PC-3 (cell line): ENCODE data around the gene RNU6-1. TPM values are rescaled to one million over a fixed set of nuclear protein-coding genes. Genes with fewer than 3 reads are reported as not detected.

ENCODE experiments used
- ATAC-seq: fragments of 200-7000 bp; cut with Tn5 transposase; 2 replicates; pipeline ENCODE4 v1.9.1; 2020; ENCODE audit warnings: mild to moderate bottlenecking, moderate library complexity
- BruUV-seq: library from RNA; stranded (reverse); fragments of 400-500 nt; replicated peaks from 2 replicates; lab custom pipeline; 2021; lab: Mats Ljungman, UMichigan
- CTCF ChIA-PET: fragments of 300-600 bp; sonication (Branson Sonifier 250); formaldehyde crosslinking; loops from one replicate; lab custom pipeline; 2022; ENCODE audit warnings: antibody characterized with exemption; lab: Charles Lee
- POLR2A ChIA-PET: fragments of 300-600 bp; sonication (Branson Sonifier 250); formaldehyde crosslinking; loops from one replicate; lab custom pipeline; 2022; ENCODE audit warnings: antibody characterized with exemption; ENCODE audit not compliant: unreplicated experiment; lab: Charles Lee
- DNase-seq: peaks from one replicate; pipeline ENCODE4 v3.0.0-alpha.2; 2015
- H2AFZ ChIP-seq: fragments of 300-600 bp; sonication (generic); 2 replicates; pipeline ENCODE4 v1.6.0; 2016; ENCODE audit warnings: antibody characterized with exemption, low read length
- H3F3A ChIP-seq: fragments of 300-600 bp; sonication (generic); one replicate; pipeline ENCODE4 v1.6.0; 2017; ENCODE audit warnings: antibody characterized with exemption, low read length, control low read depth, mild to moderate bottlenecking; ENCODE audit not compliant: unreplicated experiment
- H3K27ac ChIP-seq: fragments of 300-600 bp; sonication (generic); 2 replicates; pipeline ENCODE4 v1.5.1; 2016; ENCODE audit warnings: mild to moderate bottlenecking, low read length
- H3K27me3 ChIP-seq: fragments of 300-600 bp; sonication (generic); 2 replicates; pipeline ENCODE4 v1.6.1; 2016; ENCODE audit warnings: low read length, mixed read lengths
- H3K36me3 ChIP-seq: fragments of 300-600 bp; sonication (generic); 2 replicates; pipeline ENCODE4 v1.6.1; 2016; ENCODE audit warnings: low read depth, mixed run types, low read length, mixed read lengths
- H3K4me1 ChIP-seq: fragments of 300-600 bp; sonication (generic); 2 replicates; pipeline ENCODE4 v1.5.1; 2016; ENCODE audit warnings: low read length; ENCODE audit not compliant: insufficient read depth
- H3K4me2 ChIP-seq: fragments of 300-600 bp; sonication (generic); 2 replicates; pipeline ENCODE4 v1.6.0; 2016; ENCODE audit warnings: low read length
- H3K4me3 ChIP-seq: fragments of 300-600 bp; sonication (generic); 2 replicates; pipeline ENCODE4 v1.5.1; 2016; ENCODE audit warnings: mild to moderate bottlenecking, low read length, mixed read lengths
- H3K79me2 ChIP-seq: fragments of 300-600 bp; sonication (generic); 2 replicates; pipeline ENCODE4 v1.6.1; 2017; ENCODE audit warnings: low read length, mixed read lengths
- H3K9ac ChIP-seq: fragments of 300-600 bp; sonication (generic); 2 replicates; pipeline ENCODE4 v1.6.0; 2016; ENCODE audit warnings: mild to moderate bottlenecking, low read length
- H3K9me2 ChIP-seq: fragments of 300-600 bp; sonication (generic); replicated peaks from 2 replicates; pipeline ENCODE4 v1.6.1; 2016; ENCODE audit warnings: mixed run types, low read length, mixed read lengths
- H3K9me3 ChIP-seq: fragments of 300-600 bp; sonication (generic); 2 replicates; pipeline ENCODE4 v1.6.1; 2016; ENCODE audit warnings: low read length, mixed read lengths
- H4K20me1 ChIP-seq: fragments of 300-600 bp; sonication (generic); 2 replicates; pipeline ENCODE4 v1.6.1; 2016; ENCODE audit warnings: low read length, mixed read lengths
- EZH2 ChIP-seq: fragments of 300-600 bp; sonication (generic); IDR thresholded peaks from one replicate; pipeline ENCODE4 v1.6.1; 2017; ENCODE audit warnings: antibody characterized with exemption, mild to moderate bottlenecking, low read length; ENCODE audit not compliant: unreplicated experiment
- EZH2phosphoT487 ChIP-seq: fragments of 300-600 bp; sonication (generic); IDR thresholded peaks from 2 replicates; pipeline ENCODE4 v1.6.1; 2018; ENCODE audit warnings: mild to moderate bottlenecking, antibody characterized with exemption, low read length, borderline replicate concordance
- intact Hi-C: fragments of 100-400 bp; cut with micrococcal nuclease; formaldehyde crosslinking; loops from 2 replicates; pipeline ENCODE4 v1.9.0; 2023
- total RNA-seq: library from RNA; depleted of rRNA; stranded (reverse); fragments of >200 nt; gene quantifications from 2 replicates; pipeline ENCODE4 v1.2.3, GENCODE V29; 2014
- TF ChIP-seq, protein P1 (sequence below): fragments of 300-600 bp; sonication (generic); conservative IDR thresholded peaks from 2 replicates; pipeline ENCODE4 v1.5.1; 2017; ENCODE audit warnings: antibody characterized with exemption, low read depth, mild to moderate bottlenecking, low read length

Gene RNU6-1
- total RNA-seq, 1 experiment from 2014 or later: not detected

DNA sequence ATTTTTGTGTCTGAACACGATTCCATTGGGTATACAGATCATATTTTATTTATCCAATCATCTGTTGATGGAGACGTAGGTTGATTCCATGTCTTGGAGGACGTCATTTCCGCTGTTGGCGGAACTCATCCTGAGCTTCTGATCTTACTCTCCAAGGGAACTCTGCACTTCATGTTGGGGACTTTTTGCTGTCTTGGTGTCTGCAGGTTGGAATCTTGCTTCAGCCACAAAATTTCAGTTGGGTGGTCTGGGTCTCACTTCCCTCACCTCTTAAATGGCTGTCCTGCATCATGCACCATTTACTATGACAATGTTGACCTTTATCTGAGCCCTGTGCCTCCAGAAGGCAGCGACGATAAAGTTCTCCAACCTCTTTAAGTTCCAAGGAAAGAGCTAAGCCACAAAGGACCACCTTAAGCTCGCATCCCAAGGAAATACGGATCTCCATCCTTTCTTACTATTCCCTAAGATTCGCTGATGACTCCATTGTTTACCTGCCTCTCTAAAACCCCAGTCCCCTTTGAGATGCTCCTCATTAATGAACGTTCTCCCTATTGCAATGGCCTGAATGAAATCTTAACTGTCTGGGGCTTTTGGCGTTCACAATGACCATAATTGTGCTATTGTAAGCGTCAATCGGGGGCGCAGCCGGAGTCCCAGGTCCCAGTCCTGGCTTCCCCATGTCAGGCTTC is 23.1 kb upstream of the RNU6-1 start:
- Histone ChIP-seq H2AFZ (peak overlapping the region; percentile 99), H3K27me3 (no peaks in the 10 kb centered on the region), H3K4me2 (peak overlapping the region; percentile 95), H3K79me2 (no peaks in the 10 kb centered on the region), H3K4me1 (peaks cover 18% of the 10 kb centered on the region), H3K4me3 (peak overlapping the region; percentile 73), H4K20me1 (no peaks in the 10 kb centered on the region), H3K27ac (no peak overlapping the region), H3K9ac (peak overlapping the region; percentile 68; the same call in 1 of the 2 replicates), H3K36me3 (no peaks in the 10 kb centered on the region), H3K9me2 (no peaks in the 10 kb centered on the region), H3K9me3 (no peaks in the 10 kb centered on the region), H3F3A (no peaks in the 10 kb centered on the region)
- intact Hi-C loops: loop anchor here (1.0 to 10.0 kb wide), 4 partner anchors 52 to 294 kb away; no protein-coding TSS in a partner anchor
- no peak for DNase-seq
- TF ChIP-seq EZH2phosphoT487 (no peak), EZH2 (no peak)
- TF ChIP-seq, protein P1, sequence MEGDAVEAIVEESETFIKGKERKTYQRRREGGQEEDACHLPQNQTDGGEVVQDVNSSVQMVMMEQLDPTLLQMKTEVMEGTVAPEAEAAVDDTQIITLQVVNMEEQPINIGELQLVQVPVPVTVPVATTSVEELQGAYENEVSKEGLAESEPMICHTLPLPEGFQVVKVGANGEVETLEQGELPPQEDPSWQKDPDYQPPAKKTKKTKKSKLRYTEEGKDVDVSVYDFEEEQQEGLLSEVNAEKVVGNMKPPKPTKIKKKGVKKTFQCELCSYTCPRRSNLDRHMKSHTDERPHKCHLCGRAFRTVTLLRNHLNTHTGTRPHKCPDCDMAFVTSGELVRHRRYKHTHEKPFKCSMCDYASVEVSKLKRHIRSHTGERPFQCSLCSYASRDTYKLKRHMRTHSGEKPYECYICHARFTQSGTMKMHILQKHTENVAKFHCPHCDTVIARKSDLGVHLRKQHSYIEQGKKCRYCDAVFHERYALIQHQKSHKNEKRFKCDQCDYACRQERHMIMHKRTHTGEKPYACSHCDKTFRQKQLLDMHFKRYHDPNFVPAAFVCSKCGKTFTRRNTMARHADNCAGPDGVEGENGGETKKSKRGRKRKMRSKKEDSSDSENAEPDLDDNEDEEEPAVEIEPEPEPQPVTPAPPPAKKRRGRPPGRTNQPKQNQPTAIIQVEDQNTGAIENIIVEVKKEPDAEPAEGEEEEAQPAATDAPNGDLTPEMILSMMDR: no peak
- ATAC-seq: no peak
- BruUV-seq: no TSS peak
- ChIA-PET CTCF (interaction anchor here (0.7 to 1.2 kb wide), 2 partner anchors 191 to 292 kb away, joined by 3 to 4 read pairs; partner anchors contain the start of gene PIAS1), POLR2A (no interaction called here)

GRCh38 chr15:67861983-67862382 is 22.1 kb upstream of the RNU6-1 start:
- Histone ChIP-seq H3K9me3 (no peaks in the 10 kb centered on the region), H3F3A (no peaks in the 10 kb centered on the region), H3K9ac (no peak overlapping the region), H3K27ac (no peak overlapping the region), H3K79me2 (no peaks in the 10 kb centered on the region), H3K4me3 (no peak overlapping the region), H4K20me1 (no peaks in the 10 kb centered on the region), H3K27me3 (no peaks in the 10 kb centered on the region), H3K9me2 (no peaks in the 10 kb centered on the region), H3K36me3 (no peaks in the 10 kb centered on the region), H3K4me2 (no peak overlapping the region), H3K4me1 (peaks cover 18% of the 10 kb centered on the region), H2AFZ (no peak overlapping the region)
- intact Hi-C loops: loop anchor here (5.0 to 10.0 kb wide), 3 partner anchors 133 to 295 kb away; no protein-coding TSS in a partner anchor
- ChIA-PET POLR2A (no interaction called here), CTCF (no interaction called here)
- BruUV-seq: no TSS peak
- ATAC-seq (no peak), DNase-seq (no peak)
- TF ChIP-seq, protein P1: no peak
- TF ChIP-seq EZH2 (no peak), EZH2phosphoT487 (no peak)
